ENCODE measurements around the gene TMC7. TPM values are rescaled to one million over a fixed set of nuclear protein-coding genes. Genes with fewer than 3 reads are reported as not detected.

TMC7 gene
- total RNA-seq, 1 donor from 2014 or later: 0.23 TPM

DNA sequence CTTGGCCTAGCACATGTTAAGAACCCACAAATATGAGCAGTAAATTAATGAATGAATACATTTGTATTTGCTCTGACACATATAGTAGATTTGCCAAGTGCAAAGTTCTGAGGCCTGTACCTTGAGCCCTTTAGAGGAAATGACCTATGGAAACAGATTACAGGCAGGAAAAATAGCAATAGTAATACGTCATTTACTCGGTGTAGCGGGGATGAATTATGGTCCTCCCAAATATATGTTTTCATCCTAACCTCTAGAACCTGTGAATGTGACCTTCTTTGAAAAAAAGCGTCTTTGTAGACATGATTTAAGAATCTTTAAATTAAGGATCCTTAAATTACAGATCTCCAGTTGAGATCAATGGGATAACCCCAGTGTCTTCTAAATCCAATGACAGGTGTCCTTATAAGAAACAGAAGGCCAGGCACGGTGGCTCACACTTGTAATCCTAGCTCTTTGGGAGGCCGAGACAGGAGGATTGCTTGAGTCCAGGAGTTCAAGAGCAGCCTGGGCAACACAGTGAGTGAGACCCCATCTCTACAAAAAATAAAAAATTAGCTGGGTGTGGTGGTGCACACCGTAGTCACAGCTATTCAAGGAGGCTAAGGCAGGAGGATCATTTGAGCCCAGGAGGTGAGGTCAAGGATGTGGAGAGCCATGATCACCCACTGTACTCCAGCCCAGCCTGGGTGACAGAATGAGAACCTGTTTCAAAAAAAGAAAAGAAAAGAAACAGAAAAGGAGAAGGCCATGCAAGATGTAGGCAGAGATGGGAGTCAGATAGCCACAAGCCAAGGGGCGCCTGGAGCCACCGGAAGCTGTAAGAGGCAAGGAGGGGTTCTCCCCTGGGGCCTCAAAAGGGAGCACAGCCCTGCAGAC is 124.9 kb downstream of the TMC7 start:
- no peak for DNase-seq (ENCODE audit: low read depth)
- TF ChIP-seq, protein P1, sequence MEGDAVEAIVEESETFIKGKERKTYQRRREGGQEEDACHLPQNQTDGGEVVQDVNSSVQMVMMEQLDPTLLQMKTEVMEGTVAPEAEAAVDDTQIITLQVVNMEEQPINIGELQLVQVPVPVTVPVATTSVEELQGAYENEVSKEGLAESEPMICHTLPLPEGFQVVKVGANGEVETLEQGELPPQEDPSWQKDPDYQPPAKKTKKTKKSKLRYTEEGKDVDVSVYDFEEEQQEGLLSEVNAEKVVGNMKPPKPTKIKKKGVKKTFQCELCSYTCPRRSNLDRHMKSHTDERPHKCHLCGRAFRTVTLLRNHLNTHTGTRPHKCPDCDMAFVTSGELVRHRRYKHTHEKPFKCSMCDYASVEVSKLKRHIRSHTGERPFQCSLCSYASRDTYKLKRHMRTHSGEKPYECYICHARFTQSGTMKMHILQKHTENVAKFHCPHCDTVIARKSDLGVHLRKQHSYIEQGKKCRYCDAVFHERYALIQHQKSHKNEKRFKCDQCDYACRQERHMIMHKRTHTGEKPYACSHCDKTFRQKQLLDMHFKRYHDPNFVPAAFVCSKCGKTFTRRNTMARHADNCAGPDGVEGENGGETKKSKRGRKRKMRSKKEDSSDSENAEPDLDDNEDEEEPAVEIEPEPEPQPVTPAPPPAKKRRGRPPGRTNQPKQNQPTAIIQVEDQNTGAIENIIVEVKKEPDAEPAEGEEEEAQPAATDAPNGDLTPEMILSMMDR (conservative IDR thresholded peaks at IDR 0.05; ENCODE audit: low read depth, low read length): no peak
- no peak overlapping the region for H3K4me3 ChIP-seq (ENCODE audit: low read depth, low read length)

DNA sequence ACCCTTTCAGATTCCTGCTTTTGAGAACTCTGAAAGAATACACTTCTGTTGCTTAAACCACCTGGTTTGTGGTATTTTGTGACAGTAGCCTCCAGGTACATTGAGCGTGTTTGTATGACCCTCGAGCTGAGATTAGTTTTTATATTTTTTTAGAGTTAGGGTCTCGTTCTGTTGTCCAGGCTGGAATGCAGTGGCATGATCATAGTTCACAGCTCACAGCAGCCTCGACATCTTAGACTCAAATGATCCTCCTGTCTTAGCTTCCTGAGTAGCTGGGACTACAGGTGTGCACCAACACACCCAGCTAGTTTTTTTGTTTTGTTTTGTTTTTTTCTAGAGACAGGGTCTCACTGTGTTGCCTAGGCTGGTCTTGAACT is 125.5 kb downstream of the TMC7 start:
- H3K4me3 ChIP-seq (ENCODE audit: low read depth, low read length): no peak overlapping the region
- TF ChIP-seq, protein P1 (conservative IDR thresholded peaks at IDR 0.05; ENCODE audit: low read depth, low read length): no peak
- no peak for DNase-seq (ENCODE audit: low read depth)

DNA sequence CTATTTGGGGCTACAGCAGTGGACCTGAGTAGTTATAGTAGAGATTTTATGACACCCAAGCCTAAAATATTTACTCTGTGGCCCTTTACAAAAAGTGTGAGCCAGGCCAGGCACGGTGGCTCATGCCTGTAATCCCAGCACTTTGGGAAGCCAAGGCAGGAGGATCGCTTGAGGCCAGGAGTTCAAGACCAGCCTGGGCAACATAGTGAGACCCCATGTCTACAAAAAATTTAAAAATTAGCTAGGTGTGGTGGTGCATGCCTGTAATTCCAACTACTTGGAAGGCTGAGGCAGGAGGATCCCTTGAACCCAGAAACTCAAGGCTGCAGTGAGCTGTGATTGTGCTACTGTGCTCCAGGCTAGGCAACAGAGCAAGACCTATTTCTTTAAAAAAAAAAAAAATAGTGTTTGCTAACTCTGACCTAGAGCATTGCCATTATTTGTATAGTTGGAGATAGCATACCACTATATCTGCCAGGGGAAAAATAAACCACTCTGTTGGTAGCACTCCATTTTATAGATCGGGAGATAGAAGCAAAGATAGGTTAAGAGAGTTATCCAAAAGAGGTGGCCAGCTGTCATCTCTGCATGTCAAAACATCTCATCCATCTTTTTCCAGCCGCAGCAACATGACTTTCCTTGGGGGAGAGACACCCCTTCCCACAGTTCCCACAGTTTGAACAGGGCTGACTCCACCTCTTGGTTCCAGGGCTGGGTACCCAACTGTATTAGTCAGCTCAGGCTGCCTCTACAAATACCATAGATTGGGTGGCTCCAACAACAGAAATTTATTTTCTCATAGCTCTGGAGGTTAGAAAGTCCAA is 127.0 kb downstream of the TMC7 start:
- DNase-seq (ENCODE audit: low read depth): no peak
- H3K4me3 ChIP-seq (ENCODE audit: low read depth, low read length): no peak overlapping the region
- TF ChIP-seq, protein P1 (conservative IDR thresholded peaks at IDR 0.05; ENCODE audit: low read depth, low read length): no peak

DNA sequence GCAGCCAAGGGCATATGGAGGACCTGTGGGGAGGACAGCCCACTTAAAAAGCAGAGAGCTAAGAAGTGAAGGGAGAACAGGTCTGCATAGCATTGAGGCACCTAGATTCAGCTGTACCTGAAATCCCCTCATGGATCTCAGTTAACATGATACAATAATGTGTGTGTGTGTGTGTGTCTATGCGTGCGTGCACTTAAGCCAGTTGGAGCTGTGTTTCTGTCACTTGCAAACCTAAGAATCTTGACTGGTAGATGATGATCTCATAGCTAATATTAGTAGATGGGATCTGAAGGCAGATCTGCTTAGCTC is 128.3 kb downstream of the TMC7 start:
- no peak overlapping the region for H3K4me3 ChIP-seq (ENCODE audit: low read depth, low read length)
- DNase-seq (ENCODE audit: low read depth): no peak
- TF ChIP-seq, protein P1 (conservative IDR thresholded peaks at IDR 0.05; ENCODE audit: low read depth, low read length): no peak

Other genes with a start within 250 kb of the TMC7 start
- gene RPS15A, start 193.6 kb upstream of the TMC7 start, total RNA-seq: 1,709 and 2,356 TPM in 2 replicates
- gene ARL6IP1, start 182.4 kb upstream of the TMC7 start, total RNA-seq: 489 and 536 TPM in 2 replicates
- 18.2 and 33.5 TPM in 2 replicates for gene SMG1, start 57.5 kb upstream of the TMC7 start, total RNA-seq
- 10.6 and 13.7 TPM in 2 replicates for gene COQ7, start 83.7 kb downstream of the TMC7 start, total RNA-seq
- gene ITPRIPL2, start 130.0 kb downstream of the TMC7 start, total RNA-seq: 14.5 and 18.2 TPM in 2 replicates
- 0.07 and 1.2 TPM in 2 replicates for gene SYT17, start 184.3 kb downstream of the TMC7 start, total RNA-seq